NCI-H1694 treated with DMSO at 0.1 percent for 48 hours (cell line): ENCODE data around the gene HOXA6.

Experiments used
- DNase-seq: peaks from one replicate; lab custom pipeline; 2025; lab: John Stamatoyannopoulos, UW

HOXA6 gene

GRCh38 chr7:27137640-27138315, 9.8 kb downstream of the HOXA6 start:
- DNase-seq = no peak

DNA sequence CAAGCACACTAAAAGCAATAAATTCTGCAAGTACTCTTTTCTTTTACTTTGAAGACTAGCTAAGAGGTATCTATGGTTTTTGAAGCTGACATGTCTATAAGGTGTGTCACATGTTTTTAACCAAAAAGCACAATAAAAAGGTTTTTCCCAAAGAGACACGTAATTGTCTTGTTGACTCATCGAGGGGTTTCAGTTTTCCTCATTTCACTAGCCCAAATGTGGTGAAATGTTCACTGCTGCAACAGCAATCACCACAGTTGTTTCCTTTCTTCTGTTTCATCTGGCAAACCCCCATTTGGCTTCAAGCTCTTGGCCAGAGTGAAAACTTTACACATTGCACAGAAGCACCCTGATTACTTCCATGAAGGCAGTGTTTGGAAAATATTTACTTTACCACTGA, 13.2 kb downstream of the HOXA6 start:
- no peak for DNase-seq

GRCh38 chr7:27133409-27134231, 14.0 kb downstream of the HOXA6 start:
- DNase-seq = no peak

DNA sequence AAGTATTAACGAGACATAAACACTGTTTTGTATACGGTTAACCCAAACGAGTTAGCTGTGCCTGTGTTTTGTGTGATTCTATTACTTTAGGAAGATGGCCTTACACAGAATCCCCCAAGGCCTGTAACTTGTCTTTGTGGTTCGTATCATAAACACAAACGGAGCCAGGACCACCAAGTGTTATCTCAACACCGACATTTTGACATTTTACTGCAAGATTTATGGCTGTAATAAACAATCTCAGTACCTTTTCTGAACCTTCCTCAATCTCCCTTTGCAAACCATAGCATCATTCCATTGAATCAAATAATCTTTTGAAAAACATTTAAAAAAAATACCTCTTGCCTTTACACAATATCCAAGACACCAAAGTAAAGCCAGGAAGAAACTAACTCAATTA, 14.6 kb downstream of the HOXA6 start:
- DNase-seq = no peak

DNA sequence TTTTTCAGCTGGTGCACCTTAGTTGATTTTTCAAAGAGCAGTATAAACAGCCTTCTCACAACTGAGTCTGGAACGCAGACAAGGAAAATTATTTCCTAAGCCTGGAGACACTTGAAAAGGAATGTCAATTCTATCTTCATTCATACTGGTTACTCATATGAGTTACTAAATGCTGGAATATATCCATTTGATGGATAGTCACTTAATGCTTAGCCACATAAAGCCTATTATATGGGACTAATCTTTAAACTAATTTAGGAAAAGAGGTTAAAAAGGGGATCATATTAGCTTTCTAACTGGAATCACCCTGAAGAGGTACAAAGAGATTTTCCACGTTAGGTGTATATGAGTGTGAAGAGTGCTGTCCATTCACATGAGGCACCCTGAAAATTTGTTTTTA, 15.4 kb downstream of the HOXA6 start:
- DNase-seq = no peak

- DNase-seq = no peak
Measured at GRCh38 chr7:27131390-27131819, 16.2 kb downstream of the HOXA6 start.

DNA sequence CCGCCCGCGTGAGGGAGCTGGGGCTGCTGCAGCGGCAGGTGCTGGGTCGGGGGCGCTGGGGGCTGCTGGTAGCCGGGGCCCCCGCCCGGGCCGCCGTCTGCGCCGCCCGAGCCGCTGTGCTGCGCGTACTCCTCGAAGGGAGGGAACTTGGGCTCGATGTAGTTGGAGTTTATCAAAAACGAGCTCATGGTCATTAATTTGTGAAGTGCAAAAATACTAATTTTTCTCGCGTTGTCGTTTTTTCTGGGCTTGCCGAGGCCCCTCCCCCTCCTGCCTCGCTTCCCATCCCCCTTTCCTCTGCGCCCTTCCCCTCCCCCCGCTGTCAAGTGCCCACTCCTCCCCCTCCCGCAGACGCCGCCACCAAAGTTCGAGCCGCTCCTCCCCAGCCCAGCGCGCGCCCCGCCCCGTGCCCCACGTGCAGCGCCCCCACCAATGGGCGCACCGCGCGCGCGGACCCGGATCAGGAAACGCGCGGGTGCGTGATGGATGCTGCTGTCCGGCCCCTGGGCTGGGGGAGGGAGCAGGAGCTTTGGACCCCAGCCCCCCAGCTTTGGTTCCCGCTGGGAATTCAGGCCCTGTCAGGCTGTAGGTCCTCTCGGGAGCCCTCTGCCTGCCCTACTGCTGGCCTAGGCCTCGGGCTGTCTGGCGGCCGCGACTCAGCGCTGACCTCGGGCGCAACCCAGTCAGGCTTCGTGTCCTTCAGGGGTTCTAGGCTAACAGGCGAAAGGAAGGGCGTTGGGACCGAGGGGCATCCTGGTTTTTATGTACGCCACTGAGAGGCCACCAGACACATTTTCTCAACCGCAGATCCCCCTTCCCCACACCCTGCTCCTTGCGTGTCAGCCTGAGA, 16.8 kb downstream of the HOXA6 start, which contains the start of gene HOXA4:
TSS of gene HOXA4 (minus strand) at position 218 of the 850 bp plus-strand sequence. CDS start at position 194, 24 bp downstream.
- no peak for DNase-seq

- no peak for DNase-seq
Measured at GRCh38 chr7:27129729-27130539, 17.6 kb downstream of the HOXA6 start.

- no peak for DNase-seq
Measured at GRCh38 chr7:27128776-27129728, 18.5 kb downstream of the HOXA6 start.

DNA sequence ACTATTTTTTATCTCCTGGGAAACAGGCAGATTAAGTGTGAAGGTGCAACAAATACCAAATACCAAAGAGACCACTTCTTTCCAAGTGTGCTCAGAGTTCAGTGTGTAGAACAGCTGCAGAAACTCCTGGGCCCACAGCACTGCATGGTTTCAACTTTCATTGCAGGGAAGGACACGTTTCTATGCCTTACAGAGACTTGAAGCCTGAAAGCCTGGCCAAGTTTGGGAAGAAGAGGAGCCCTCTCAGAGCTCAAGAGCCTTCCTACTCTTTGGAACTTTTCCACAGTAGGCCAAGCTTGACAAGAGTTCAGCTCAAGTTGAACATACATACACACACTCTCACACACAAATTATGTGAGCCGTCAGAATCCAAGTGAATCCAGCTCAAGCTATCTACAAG, 19.5 kb downstream of the HOXA6 start:
- DNase-seq = no peak

- DNase-seq = no peak
Measured at GRCh38 chr7:27126596-27127327, 20.8 kb downstream of the HOXA6 start.

DNA sequence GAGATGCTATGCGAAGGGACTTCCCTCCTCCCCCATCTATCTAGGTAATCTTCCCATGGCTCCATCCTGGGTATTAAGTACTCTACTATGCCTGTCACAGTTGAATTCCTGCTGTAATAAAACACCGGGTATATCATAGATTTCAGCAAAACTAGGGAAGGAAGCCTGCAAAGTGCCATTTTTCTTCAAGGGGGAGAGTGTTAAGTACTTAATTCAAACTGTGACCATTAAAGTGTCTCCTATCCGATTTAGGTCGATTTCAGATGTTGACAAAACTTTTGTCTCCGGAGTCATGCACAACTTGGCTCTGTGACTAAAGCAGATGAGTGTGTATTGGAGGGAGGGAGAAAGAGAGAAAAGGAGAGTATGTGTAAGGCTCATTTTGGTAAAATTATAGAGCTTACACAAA, 21.6 kb downstream of the HOXA6 start:
- no peak for DNase-seq

GRCh38 chr7:27124902-27125689, 22.5 kb downstream of the HOXA6 start:
- DNase-seq = no peak

- no peak for DNase-seq
Measured at GRCh38 chr7:27124096-27124901, 23.3 kb downstream of the HOXA6 start.

DNA sequence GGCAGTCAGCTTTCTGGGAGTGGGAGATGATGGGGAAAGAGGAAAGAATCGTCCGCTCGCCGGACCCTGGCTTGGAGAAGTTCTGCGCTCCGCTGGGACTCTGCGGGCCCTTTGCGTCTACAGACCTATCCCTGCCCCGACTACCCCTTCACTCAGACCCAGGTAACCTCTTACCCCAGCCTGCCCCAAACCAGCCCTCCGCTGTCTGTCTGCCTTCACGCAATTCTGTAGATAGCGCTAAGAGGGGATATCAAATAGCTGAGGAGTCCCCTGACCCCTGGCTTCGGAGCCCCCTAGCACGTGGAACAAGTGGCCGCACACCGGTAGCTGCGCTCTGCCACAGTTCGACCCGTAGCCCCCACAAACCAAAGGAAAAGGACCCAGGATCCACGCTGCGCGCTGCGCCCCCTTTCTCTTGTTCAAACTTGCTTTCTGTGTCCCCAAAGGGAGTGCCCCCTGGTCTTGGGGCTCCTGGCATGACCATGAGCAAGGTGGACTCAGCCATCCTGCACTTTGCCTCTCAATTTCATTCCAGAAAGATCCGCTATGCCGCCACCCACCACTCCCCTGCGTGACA, 24.0 kb downstream of the HOXA6 start:
- no peak for DNase-seq

DNA sequence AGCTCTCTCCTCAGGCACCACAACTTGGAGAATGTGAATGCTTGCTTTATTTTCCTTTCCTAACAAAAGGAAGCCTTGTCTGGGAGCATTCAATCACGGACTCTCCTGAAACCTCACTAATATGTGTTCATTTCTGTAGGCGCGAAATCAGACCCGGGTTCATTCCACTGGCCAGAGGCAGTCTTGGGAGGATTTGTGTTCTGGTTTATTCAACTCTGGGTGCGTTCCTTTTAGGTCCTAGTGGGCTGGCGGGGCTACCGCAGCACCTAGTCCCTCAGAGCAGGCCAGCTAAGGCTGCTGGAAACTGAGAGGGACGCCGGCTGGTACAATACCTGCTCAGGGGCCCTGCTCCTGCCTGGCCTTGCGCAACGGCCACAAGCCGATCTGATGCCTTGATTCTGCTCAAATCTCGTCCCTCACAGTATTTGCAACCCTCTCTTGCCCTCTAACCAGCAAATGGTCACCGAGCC, 24.5 kb downstream of the HOXA6 start:
- DNase-seq = no peak

GRCh38 chr7:27122077-27122910, 25.3 kb downstream of the HOXA6 start:
- no peak for DNase-seq
